RWPE1 (cell line): ENCODE measurements around the gene EXD2.
A peak's percentile ranks its signal among the peaks of the same experiment; 100 is the strongest.

Experiments used
- CTCF ChIA-PET: fragments of 350-600 bp; sonication (Branson Sonifier 250); formaldehyde crosslinking; extraction: SDS; loops from one replicate; lab custom pipeline; 2021; lab: Yijun Ruan, JAX
- POLR2A ChIA-PET: fragments of 400-600 bp; formaldehyde crosslinking; extraction: SDS; loops from one replicate; lab custom pipeline; 2020; ENCODE audit warnings: antibody characterized with exemption; ENCODE audit not compliant: low non-redundant PET; lab: Yijun Ruan, JAX
- DNase-seq: peaks from one replicate; pipeline ENCODE4 v3.0.0; 2012; ENCODE audit warnings: low spot score
- H3K27ac ChIP-seq: fragments of 450-650 bp; 2 replicates; pipeline ENCODE4 v1.5.1; 2017
- CTCF ChIP-seq: fragments of 450-650 bp; conservative IDR thresholded peaks from 2 replicates; pipeline ENCODE4 v1.5.1; 2017; ENCODE audit warnings: low read depth, mild to moderate bottlenecking

Gene EXD2

GRCh38 chr14:69191340-69192111 lies at the start of gene EXD2:
Gene EXD2 (plus strand): TSS chr14:69191498. CDS start chr14:69209471, 17,973 bp downstream.
- ChIA-PET CTCF (interaction anchor here (0.6 kb wide), 1 partner anchor 362 kb away, joined by 3 read pairs; no protein-coding TSS in a partner anchor), POLR2A (interaction anchor here (0.5 to 0.6 kb wide), 2 partner anchors 45 to 60 kb away, joined by 3 read pairs; no protein-coding TSS in a partner anchor)
- TF ChIP-seq CTCF: no peak
- peak within 1 kb of the TSS; percentile 77 for H3K27ac ChIP-seq
- peak; percentile 95 for DNase-seq

GRCh38 chr14:69141550-69141949 lies 49.7 kb upstream of the EXD2 start:
- CTCF ChIA-PET: interaction anchor here (0.6 kb wide), 1 partner anchor 104 kb away, joined by 3 read pairs; no protein-coding TSS in a partner anchor
- H3K27ac ChIP-seq: no peak overlapping the region
- DNase-seq: no peak
- POLR2A ChIA-PET: interaction anchor here (0.5 to 0.6 kb wide), 2 partner anchors 12 to 241 kb away, joined by 3 to 4 read pairs; partner anchors contain the start of gene DCAF5
- TF ChIP-seq CTCF: no peak

GRCh38 chr14:69142101-69142500 lies 49.2 kb upstream of the EXD2 start:
- ChIA-PET POLR2A (interaction anchor here (0.5 kb wide), 1 partner anchor 11 kb away, joined by 4 read pairs; the partner anchor contains the start of gene DCAF5), CTCF (interaction anchor here (0.6 kb wide), 2 partner anchors 101 to 103 kb away, joined by 3 read pairs; no protein-coding TSS in a partner anchor)
- DNase-seq: no peak
- TF ChIP-seq CTCF: no peak
- H3K27ac ChIP-seq: no peak overlapping the region

- no peak for TF ChIP-seq CTCF
- DNase-seq: no peak
- POLR2A ChIA-PET: no interaction called here
- CTCF ChIA-PET: interaction anchor here (0.7 to 1.2 kb wide), 4 partner anchors 11 to 659 kb away, joined by 3 to 5 read pairs (median 4); no protein-coding TSS in a partner anchor
- no peak overlapping the region for H3K27ac ChIP-seq
These were observed 41.6 kb upstream of the EXD2 start for GRCh38 chr14:69149461-69150244.

- CTCF ChIA-PET: interaction anchor here (0.6 to 2.0 kb wide), 5 partner anchors 12 to 269 kb away, joined by 3 to 10 read pairs (median 3); no protein-coding TSS in a partner anchor
- peak; percentile 73 for DNase-seq
- POLR2A ChIA-PET: interaction anchor here (0.9 kb wide), 1 partner anchor 55 kb away, joined by 3 read pairs; no protein-coding TSS in a partner anchor
- TF ChIP-seq CTCF: peak; percentile 73
- H3K27ac ChIP-seq: peak overlapping the region; percentile 90
These were observed 39.7 kb upstream of the EXD2 start for GRCh38 chr14:69151458-69152180.
